Mammary epithelial cell (primary cell): Measurements from ENCODE around the gene YWHAE.
"Not testable (repeated sequence)": the region's sequence is repeated elsewhere in the genome, so short reads cannot be mapped to it uniquely, and the experiment has no call there.

Source experiments
- CTCF ChIP-seq, 2 donors: IDR thresholded peaks in 1 of 2; conservative IDR thresholded peaks in 1 of 2; 2 replicates each; pipeline ENCODE4 v1.5.1; 2011 to 2012; ENCODE audit warnings: inconsistent platforms in 2 of 2, low read length in 2 of 2, mild to moderate bottlenecking in 2 of 2, control low read depth in 1 of 2, low read depth in 1 of 2; ENCODE audit not compliant: insufficient read depth in 1 of 2; ENCODE audit errors: extremely low read depth in 1 of 2
- EZH2 ChIP-seq: IDR thresholded peaks from 2 replicates; pipeline ENCODE4 v1.6.1; 2012; ENCODE audit warnings: low read length, inconsistent platforms, borderline replicate concordance

GRCh38 chr17:1352530-1352929 lies 47.5 kb downstream of the YWHAE start:
- TF ChIP-seq CTCF (conservative IDR thresholded peaks at IDR 0.05 in 1 of 2, IDR thresholded peaks at IDR 0.05 in 1 of 2; ENCODE audit: extremely low read depth in 1 of 2, insufficient read depth in 1 of 2, low read depth in 1 of 2, low read length in 2 of 2); EZH2: not testable (repeated sequence)
